GM18951 (cell line): ENCODE data around the gene BFSP1.

Experiments
- POLR2A ChIP-seq: IDR thresholded peaks from 4 replicates; pipeline ENCODE4 v1.6.1; 2011; ENCODE audit warnings: mild to moderate bottlenecking; ENCODE audit not compliant: insufficient read length, insufficient read depth; ENCODE audit errors: extremely low read depth
- in situ Hi-C: fragments of 300-500 bp; cut with MboI; formaldehyde crosslinking; loops from one replicate; pipeline ENCODE4 v1.12.0; 2022; ENCODE audit warnings: low sequenced_read_pairs, mixed read lengths, inconsistent platforms; ENCODE audit not compliant: unreplicated experiment

The BFSP1 gene

DNA sequence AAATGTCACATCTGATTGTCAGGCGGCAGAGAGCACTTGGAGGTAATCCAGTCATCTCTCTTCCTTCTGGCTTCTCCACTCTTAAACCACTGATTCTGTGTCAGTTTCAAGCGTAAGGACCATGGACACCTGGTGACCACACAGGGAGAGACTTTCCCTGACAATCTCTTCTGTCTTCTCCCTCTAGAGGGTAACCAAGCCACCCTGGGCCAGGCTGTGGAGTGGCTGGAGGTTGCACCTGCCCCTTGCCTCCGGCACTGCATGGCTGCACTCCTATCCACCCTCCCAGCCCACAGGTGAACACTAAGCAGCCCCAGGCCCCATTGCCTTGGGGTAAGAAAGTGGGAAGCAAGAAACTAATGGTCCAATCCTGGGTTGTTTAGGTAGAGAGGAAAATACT, 78.7 kb downstream of the BFSP1 start:
- no peak for TF ChIP-seq POLR2A
- in situ Hi-C loops = no loop called here

DNA sequence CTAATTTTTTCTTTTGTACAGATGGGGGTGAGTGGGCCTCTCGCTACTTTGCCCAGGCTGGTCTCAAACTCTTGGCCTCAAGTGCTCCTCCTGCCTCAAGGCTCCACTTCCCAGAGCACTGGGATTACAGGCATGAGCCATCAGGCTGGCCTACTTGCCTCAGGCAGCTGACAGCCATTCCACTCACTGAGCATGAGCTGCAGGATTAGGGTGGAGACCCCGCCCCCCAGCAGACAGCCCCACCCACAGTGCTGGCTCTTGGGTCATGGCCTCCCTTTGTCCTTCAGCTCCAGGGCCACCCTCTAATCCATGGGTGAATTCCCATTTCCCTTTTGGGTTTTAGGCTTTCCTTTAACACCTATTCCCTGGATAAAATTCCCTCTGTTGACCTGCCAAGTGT, 82.1 kb downstream of the BFSP1 start:
- in situ Hi-C loops = loop anchor here (25.0 kb wide), 1 partner anchor 637 kb away; no protein-coding TSS in a partner anchor
- no peak for TF ChIP-seq POLR2A

DNA sequence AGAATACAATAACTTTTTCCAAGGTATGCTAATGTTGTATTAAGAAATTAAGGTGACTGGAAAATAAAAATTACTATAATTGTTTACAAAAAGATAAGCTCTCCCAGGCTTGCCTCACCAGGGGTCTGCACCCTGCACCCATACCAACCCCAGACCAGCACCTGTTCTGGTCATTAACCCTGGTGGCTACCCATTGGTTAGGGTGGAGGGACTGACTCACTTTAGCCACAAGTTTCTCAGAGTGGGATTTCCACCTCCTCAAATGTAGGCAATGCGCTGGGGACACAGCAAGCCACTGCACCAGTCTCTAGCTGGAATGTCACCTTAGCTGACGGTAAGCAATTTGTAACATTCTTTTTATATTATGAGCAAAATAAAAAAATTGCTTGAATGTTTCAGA, 83.1 kb downstream of the BFSP1 start:
- in situ Hi-C loops = loop anchor here (25.0 kb wide), 1 partner anchor 636 kb away; no protein-coding TSS in a partner anchor
- no peak for TF ChIP-seq POLR2A

DNA sequence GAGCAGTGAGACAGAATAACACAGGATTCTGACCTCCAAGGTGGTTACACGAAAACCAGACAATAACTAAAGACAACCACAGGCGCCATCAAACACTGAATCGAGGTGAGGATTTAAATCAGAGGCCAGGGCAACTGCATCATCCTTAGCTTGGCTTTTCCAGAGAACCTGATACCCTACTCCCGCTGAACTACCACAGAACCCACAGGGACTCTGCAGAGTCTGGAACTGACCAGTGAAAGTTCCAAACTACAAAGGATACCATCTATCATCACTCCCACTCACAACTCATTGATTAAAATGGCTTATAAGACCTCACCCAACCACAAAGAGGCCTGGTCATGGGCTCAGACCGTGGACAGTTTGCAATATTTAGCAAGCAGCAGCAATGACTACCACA, 85.0 kb downstream of the BFSP1 start:
- in situ Hi-C loops = loop anchor here (25.0 kb wide), 1 partner anchor 634 kb away; no protein-coding TSS in a partner anchor
- no peak for TF ChIP-seq POLR2A

DNA sequence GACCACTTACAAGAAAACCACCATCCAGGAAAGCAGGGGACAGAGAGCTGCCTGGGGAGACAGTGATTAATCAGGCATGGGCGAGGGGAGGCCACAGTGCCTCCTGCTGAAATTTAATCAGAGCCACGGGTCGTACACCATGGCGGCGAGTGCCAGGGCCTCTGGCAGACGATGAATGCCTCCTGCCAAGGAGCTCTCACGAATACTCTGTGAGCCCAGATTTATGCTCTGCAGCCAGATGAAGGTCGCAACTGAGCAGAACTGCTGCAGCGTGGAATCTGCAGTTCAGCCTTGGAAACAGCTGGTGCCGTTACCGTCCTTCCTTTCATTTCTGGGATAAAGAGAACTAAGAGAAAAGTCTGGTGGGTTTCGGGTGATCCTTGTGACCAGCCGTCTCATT, 85.6 kb downstream of the BFSP1 start:
- TF ChIP-seq POLR2A = no peak
- in situ Hi-C loops = loop anchor here (25.0 kb wide), 1 partner anchor 633 kb away; no protein-coding TSS in a partner anchor

DNA sequence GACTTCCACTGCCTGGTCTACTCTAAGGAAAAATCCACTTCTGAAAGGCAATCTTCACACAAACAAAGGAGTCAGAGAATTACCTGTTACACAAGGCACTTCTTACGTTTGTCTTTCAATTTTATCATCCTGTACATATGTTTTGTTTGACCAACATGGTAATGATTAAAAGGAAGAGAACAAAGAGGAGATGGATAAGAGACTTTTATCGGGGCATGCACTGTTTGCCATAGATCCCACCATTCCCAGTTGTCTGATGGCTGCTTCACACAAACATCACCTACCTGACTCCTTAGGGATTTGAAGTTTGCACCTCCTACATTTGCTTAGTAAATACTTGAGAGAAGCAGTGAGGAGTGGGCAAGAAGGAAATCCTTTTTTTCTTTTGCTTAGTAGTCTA, 87.1 kb downstream of the BFSP1 start:
- in situ Hi-C loops = loop anchor here (25.0 kb wide), 1 partner anchor 632 kb away; no protein-coding TSS in a partner anchor
- TF ChIP-seq POLR2A = no peak
